ENCODE measurements around the gene SLC25A13. TPM values are rescaled to one million over a fixed set of nuclear protein-coding genes. Genes with fewer than 3 reads are reported as not detected.

SLC25A13 gene
- total and polyA plus RNA-seq, 2 of the 8 experiments (the other 6 are each of a cell fraction or from before 2014, with no cell fraction given), result 30.8 to 85.4 TPM

GRCh38 chr7:96246919-96247318 is 75.0 kb downstream of the SLC25A13 start:
- Histone ChIP-seq H3K4ac (replicated peaks; ENCODE audit: insufficient read length, low read depth, low read length) (no peak overlapping the region), H2BK120ac (replicated peaks; ENCODE audit: low read depth, low read length) (no peak overlapping the region), H3K23me2 (ENCODE audit: low read depth, low read length) (no peaks in the 10 kb centered on the region), H2AK5ac (ENCODE audit: low read depth, low read length) (no peak overlapping the region), H2BK15ac (ENCODE audit: low read length) (no peak overlapping the region), H3K56ac (replicated peaks; ENCODE audit: insufficient read length, low read depth, low read length) (no peak overlapping the region), H4K8ac (ENCODE audit: extremely low read depth, insufficient read depth, low read length) (no peak overlapping the region), H4K20me1 (replicated peaks in 1 of 2; ENCODE audit: control insufficient read depth in 1 of 2, insufficient read depth in 2 of 2, low read length in 2 of 2) (peaks cover 0 to 2% of the 10 kb centered on the region in 2 experiments), H2AFZ (ENCODE audit: low read length) (no peak overlapping the region), H4K91ac (replicated peaks; ENCODE audit: insufficient read length, low read length) (no peak overlapping the region), H4K5ac (ENCODE audit: insufficient read length, low read depth, low read length) (no peak overlapping the region), H3K9me3 (ENCODE audit: insufficient read depth in 2 of 2, low read depth in 1 of 2, low read length in 1 of 2) (no peaks in the 10 kb centered on the region), H3K79me1 (ENCODE audit: low read depth, low read length) (no peaks in the 10 kb centered on the region; the same call in 1 of the 2 replicates), H3K23ac (ENCODE audit: insufficient read length) (no peak overlapping the region), H3K4me2 (ENCODE audit: insufficient read depth in 1 of 2, low read depth in 2 of 2, low read length in 2 of 2) (no peak overlapping the region), H3K4me3 (ENCODE audit: extremely low read depth in 1 of 4, insufficient read depth in 2 of 4, low read depth in 3 of 4, low read length in 4 of 4) (no peak overlapping the region), H3K9ac (replicated peaks in 1 of 4; ENCODE audit: extremely low read depth in 1 of 4, low read depth in 3 of 4, low read length in 3 of 4) (no peak overlapping the region), H2BK12ac (ENCODE audit: low read depth, low read length) (no peak overlapping the region), H2BK5ac (ENCODE audit: low read depth, low read length) (no peak overlapping the region), H3K18ac (ENCODE audit: extremely low read depth, low read length) (no peak overlapping the region), H3K14ac (ENCODE audit: insufficient read length) (no peak overlapping the region), H3K36me3 (ENCODE audit: control insufficient read depth in 2 of 4, insufficient read depth in 4 of 4, low read length in 3 of 4) (no peaks in the 10 kb centered on the region), H3K79me2 (ENCODE audit: control insufficient read depth in 1 of 2, insufficient read depth in 2 of 2, low read length in 2 of 2) (peaks cover 0 to 13% of the 10 kb centered on the region in 2 experiments; a peak in 1 of 4 replicates), H3K27me3 (replicated peaks in 1 of 4; ENCODE audit: control insufficient read depth in 3 of 4, extremely low read depth in 1 of 4, insufficient read depth in 3 of 4, low read length in 3 of 4) (no peaks in the 10 kb centered on the region), H3K4me1 (replicated peaks in 1 of 4; ENCODE audit: control insufficient read depth in 3 of 4, insufficient read depth in 4 of 4, low read length in 3 of 4) (0 out of 7 replicates have a peak, but pooled peaks cover 0 to 1% (median 0%) of the 10 kb centered on the region in 4 experiments), H3K27ac (ENCODE audit: low read depth, low read length) (no peak overlapping the region), H2BK20ac (ENCODE audit: low read length) (no peak overlapping the region)
- TF ChIP-seq SP1 (IDR thresholded peaks at IDR 0.05; ENCODE audit: low read depth, low read length) (no peak), MAFK (IDR thresholded peaks at IDR 0.05; ENCODE audit: low read depth, low read length) (no peak), CREB1 (IDR thresholded peaks at IDR 0.05) (no peak), RFX5 (IDR thresholded peaks at IDR 0.05; ENCODE audit: borderline replicate concordance, low read depth, low read length) (no peak), HDAC6 (IDR thresholded peaks at IDR 0.05; ENCODE audit: low read depth, low read length) (no peak), TAF1 (IDR thresholded peaks at IDR 0.05; ENCODE audit: low read depth, low read length) (no peak), BRCA1 (IDR thresholded peaks at IDR 0.05; ENCODE audit: low read depth, low read length) (no peak), SAP30 (IDR thresholded peaks at IDR 0.05; ENCODE audit: insufficient read depth, insufficient replicate concordance, low read length) (no peak), FOSL1 (IDR thresholded peaks at IDR 0.05; ENCODE audit: insufficient read depth, low read depth, low read length) (no peak), EP300 (IDR thresholded peaks at IDR 0.05; ENCODE audit: borderline replicate concordance in 1 of 2, low read depth in 2 of 2, low read length in 2 of 2) (no peak), POLR2AphosphoS5 (IDR thresholded peaks at IDR 0.05; ENCODE audit: low read depth, low read length) (no peak), GABPA (IDR thresholded peaks at IDR 0.05; ENCODE audit: borderline replicate concordance, insufficient read depth, low read length) (no peak), CEBPB (IDR thresholded peaks at IDR 0.05; ENCODE audit: low read depth, low read length) (no peak), SIRT6 (IDR thresholded peaks at IDR 0.05; ENCODE audit: low read length) (no peak)
- ChIA-PET CTCF (ENCODE audit: partially characterized antibody) (interaction anchor here (2.1 kb wide), 1 partner anchor 22 kb away, joined by 6 read pairs; no protein-coding TSS in a partner anchor), POLR2A (ENCODE audit: partially characterized antibody) (no interaction called here)
- 100% methylated on average over 3 of the region's 3 CpGs; no CpG with 5 or more reads in 1 of the 2 experiments for WGBS, 2 experiments (ENCODE audit: extremely low coverage in 1 of 2, insufficient coverage in 1 of 2, insufficient read length in 1 of 2, insufficient replicate concordance in 2 of 2, low coverage in 1 of 2, low lambda C conversion rate in 2 of 2, missing lambda C conversion rate in 1 of 2)
- DNase-seq (ENCODE audit: low read depth in 1 of 2, low spot score in 2 of 2), result no peak
- FAIRE-seq, result no peak

All from H1 (cell line).